Right renal cortex interstitium (tissue), 3 donors: ENCODE data around the gene UBE2Q1. TPM values are rescaled to one million over a fixed set of nuclear protein-coding genes. Genes with fewer than 3 reads are reported as not detected.
"Not testable (repeated sequence)": the region's sequence is repeated elsewhere in the genome, so short reads cannot be mapped to it uniquely, and the experiment has no call there.

Experiments
- DNase-seq, 3 donors: peaks; one replicate each; pipeline ENCODE4 v3.0.0-alpha.2; 2013; ENCODE audit warnings: low read depth in 3 of 3, low spot score in 2 of 3
- polyA plus RNA-seq, 3 donors: library from polyadenylated mRNA; unstranded; fragments of 120-200 nt; gene quantifications; one replicate each; pipeline ENCODE4 v1.2.1, GENCODE V29; 2013; ENCODE audit not compliant: insufficient read length in 3 of 3

Gene UBE2Q1
- polyA plus RNA-seq, 3 donors: 107 to 136 (median 124) TPM

DNA sequence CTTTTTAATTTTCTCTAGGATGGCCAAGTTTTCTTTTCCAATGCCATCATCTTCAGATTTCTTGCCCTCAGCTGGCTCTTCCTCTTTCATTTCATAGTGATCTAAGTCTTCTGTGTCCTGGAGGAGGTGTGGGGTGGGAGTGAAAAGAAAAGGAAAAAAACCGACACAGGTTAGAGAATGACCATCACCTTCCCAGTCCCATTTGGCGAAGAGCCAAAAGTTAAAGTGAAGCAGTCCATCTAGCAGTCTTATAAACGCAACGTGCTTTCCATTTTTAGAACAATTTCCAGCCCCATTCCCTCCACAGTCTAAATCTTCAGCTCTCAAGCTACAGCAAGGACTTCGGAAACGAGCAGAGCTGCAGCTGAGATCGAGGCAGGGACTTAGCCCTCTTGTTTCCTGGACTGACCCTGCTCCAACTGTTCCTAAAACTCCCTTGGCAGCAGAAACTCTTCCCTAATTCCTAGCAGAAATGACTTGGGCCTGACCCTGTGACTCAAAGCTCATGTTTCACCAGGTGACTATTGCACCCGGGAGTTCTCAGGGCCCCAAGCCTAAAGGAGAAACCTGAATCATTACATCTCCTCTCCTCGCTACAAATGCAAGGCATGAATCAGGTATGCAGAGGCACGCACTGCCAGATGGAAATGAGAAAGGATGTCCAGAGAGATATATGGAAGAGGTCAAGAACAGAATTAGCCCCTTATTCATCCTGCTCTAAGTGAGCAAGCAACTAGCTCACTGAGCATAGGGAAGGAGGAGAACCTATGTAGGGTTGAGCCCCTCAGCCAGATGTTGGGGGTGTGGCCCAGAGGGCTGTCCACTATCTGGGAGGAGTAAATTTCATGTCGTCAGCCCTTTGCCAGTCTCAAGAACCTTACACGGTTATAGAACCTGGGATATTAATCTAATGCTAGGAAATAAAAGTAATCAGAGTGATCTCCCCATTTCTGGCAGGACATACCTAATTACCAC lies 5.1 kb downstream of the UBE2Q1 start:
- DNase-seq: no peak

DNA sequence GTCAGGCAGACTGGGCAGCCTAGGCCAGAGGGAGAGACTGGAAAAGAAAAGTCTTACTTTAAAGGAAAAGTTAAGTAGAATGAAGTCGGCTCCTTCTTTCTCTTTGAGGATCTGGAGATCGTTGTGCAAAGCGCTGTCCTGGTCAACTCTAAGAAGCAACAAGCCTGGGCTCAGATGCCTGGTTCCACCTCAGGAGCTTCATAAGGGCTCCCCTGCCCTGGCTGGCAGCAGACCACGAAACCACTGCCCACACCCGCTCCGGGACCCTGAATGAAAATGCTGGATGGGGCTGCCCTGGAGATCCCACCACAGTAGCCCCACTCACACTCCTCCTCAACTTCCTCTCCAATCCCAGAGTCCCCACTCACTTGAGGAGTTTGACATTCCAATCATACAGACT lies 6.4 kb downstream of the UBE2Q1 start:
- DNase-seq: no peak

DNA sequence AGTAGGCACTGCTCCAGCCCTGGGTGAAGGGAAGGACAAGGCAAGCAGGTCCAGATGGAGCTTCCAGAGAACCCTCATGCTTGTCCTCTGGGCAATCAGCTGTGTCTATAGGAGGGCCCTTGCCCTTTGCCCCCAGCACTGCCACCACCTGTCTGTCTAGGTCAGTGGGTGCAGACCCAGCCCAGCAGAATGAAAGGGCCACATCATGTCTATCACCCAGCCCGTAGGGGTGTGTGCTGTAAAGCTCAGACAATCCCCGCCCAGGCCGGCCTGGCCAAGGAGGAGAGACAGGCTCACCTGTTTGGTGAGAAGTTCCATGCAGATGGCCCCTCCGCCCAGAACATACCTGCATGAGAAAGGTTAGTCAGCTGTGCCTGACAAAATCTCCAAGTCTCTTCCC lies 7.0 kb downstream of the UBE2Q1 start:
- DNase-seq: no peak

DNA sequence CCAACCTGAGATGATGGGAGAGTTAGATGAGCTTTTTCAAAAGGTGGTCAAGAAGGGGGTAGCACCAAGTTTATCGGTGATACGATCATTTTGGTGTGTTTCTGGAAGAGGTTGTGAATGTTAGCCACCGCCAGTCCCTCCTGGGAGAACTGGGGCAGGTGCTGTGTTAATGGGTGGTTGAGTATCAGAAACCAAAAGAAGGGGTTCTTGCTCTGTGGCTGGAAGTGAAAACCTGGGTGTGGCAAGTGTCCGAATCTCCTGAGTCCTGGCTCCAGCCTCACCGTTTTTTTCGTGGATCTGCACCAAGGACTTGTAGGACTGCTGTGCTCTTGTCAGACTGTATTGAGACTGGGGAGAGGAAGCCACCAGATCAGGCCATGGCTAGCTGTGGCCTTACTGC lies 7.8 kb downstream of the UBE2Q1 start:
- DNase-seq: no peak

DNA sequence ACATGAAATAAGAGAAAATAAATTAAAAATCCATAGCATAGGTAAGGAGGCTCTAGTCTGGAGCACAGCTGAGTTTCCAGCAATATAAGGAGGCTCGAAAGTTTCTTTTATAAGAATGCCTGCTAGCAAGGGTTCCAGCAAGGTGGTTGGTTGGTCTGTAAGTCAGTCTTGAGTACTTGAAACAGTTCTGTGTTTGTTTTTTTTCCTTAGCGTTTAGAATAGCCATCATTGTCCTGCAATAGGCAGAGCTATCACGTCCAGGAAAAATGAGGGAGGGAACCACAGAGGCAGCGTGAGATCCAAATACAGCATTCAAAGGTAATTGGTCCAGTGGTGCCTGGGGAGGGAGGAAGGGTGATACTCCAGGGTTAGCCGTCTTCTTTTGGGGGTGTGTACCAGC lies 8.4 kb downstream of the UBE2Q1 start:
- no peak for DNase-seq

DNA sequence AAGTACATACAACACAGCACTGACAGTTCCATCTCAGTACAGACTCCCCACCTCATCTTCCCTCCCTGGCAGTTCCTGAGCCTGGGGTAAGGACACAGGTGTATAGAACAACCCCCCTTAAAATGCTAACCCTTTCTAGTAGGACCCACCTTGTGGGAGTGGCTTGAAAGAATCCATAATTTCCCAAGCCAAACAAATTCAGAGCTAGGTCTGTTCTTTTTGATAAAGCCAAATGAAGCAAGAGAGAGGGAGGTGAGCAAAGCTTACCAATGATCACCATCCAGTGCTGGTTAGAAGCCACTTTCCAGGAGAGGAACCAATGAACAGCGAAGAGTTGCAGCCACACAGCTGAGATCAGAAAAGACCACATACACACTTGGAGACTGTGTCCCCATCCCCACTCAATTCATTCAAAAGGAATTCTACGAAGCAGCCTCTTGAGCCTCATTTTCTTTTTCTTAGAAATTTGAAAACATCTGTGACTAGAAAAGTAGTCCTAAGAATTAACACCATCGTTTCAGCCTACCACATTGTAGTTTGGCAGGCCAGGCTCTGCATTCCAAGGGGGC lies 9.2 kb downstream of the UBE2Q1 start:
- no peak for DNase-seq

DNA sequence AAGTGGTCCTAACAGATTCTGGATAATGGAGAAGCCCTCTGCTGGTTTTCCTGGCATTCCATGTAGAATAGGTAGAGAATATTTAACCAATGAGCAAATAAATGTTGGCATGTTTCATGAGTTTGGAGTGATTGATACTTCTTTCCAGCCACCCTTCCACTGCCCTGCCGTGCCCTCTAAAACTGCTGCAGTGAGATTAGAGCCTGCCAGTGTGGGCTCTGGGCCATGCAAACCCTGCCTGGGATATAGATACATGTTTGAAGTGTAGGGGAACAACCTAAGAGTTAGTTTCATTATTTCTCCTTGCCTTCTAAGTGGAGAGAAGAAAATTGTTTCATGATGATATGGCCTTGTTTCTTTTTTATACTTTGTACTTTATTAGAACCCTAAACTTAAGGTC lies 10.4 kb downstream of the UBE2Q1 start:
- no peak for DNase-seq

DNA sequence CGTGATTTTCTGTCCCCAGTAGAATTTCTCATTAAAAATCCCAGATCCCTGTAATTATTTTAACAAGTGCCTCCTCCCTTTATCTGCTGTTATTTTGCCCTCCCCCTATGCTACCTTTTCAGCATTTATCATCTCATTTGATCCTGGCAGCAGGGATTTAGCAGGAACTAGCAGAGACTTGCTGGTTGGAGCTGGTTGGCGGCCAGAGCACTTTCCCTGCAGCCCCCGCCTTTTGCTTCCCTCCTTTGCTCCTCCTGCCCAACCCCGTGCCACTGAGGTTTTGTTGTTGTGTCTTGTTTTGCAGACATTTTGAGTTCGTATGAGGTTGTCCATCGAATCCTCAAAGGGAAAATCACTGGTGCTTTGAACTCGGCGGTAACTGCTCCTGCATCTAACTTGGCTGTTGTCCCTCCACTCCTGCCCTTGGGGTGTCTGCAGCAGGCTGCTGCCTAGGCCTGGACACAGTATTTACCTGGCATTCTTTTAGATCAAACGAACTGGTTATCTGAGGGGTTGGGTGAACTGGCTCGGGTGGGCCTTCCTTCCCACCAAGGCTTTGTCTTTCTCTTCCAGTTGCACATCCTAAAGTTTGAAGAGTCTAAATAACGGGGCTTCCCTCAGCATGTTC lies 11.2 kb downstream of the UBE2Q1 start:
- no peak for DNase-seq

DNA sequence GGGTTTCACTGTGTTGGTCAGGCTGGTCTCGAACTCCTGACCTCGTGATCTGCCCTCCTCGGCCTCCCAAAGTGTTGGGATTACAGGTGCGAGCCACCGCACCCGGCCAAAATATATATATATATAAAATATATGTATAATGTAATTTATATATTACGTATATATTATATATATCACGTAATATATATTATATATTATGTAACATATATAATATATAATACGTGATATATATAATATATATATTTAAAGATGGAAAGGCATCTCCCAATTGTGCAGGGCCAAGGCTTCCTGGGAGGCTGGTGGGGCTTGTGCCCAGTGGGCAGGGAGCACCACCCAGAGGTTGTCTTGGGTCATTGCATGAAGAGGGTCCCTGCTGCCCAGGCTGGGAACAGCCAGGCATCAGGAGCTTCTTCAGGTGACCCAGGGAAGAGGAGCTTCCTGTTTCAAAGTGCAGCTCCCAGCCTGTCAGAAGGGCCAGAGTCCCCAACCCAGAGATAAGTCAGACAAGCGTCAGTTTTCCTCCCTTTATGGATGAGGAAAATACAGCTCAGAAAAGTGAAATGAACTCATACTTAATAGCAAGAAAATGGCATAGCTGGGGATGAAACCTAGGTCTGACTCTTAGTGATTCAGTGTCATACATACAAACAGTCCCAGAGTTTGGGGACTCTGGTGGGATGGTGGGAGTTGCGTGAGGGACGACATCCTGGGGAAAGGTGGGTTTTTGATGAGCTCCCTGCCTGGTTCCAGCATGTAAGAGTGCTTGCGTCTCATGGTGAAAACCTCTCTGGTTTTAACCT lies 12.0 kb downstream of the UBE2Q1 start:
- no peak for DNase-seq

DNA sequence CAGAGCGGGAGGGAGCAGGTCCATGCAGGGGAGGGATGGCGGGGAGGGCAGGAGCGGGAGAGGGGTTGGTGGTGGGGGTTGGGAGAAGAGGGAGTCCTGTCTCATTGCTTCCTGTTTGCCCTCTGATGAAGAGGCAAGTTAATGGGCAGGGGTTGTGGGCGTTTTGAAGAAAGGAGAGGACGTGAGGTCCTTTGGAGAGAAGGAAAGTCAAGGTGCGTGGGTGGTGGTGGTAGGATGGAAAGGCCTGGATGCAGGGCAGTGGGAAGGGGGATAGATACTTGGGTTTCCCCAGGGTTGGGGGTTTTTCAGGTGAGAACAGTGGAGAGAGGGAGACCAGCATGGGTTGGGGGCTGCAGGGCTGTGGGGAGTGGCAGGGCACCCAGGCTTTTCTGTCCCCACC lies 17.2 kb downstream of the UBE2Q1 start:
- DNase-seq: no peak

DNA sequence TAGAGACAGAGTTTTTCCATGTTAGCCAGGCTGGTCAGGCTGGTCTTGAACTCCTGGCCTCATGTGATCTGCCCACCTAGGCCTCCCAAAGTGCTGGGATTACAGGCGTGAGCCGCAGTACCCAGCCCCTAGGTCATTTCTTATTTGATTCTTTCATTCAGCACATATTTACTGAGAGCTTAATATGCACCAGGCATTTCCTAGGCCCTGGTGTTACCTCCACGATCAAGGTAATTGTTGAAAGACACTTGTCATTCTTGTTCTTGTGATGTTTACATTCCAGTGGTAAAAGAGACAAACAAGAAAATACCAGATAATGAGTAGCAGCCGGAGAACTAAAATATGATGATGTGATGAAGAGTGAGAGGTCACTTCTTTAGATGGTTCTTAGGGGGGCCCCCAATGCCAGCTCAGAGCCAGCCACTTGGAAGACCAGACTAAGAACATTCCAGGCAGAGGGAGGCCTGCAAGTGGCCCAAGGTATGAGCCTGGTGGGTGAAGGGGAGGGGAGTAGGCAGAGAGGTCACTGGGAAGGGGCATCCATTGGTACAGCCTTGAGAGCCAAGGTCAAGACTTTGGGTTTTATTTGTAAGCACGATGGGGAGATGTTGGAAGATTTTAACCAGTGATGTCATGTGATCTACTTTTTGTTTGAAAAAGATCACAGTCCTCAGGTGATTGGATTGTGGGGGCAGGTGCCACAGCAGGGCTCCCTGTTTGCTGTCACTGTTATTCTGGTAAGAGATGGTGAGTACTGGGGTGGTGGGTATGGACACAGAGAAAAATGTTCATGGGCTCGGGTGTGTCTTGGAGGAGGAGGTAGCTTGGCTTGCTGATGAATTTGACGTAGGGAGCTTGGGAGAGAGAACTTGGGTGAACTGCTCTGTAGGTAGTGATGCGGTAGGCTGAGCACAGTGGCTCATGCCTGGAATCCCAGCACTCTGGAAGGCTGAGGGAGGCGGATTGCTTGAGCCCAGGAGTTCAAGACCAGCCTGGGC lies 18.7 kb downstream of the UBE2Q1 start:
- no peak for DNase-seq

DNA sequence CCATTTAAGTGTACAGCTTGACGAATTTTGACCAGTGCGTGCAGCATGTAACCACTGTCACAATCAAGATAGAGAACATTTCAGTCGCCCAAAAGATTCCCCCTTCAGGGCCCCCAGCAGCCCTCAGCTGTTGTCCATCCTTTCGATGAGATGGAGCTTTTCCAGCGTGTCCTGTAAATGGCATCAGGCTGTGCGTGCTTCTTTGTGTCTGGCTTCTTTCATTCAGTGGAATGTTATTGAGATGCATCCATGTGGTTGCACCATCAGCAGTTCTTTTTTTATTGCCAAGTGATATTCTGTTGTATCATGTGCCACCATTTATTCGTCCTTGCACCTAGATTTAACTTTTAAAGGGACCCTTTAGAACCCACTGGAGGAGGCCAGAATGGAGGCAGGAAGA lies 21.9 kb downstream of the UBE2Q1 start:
- no peak for DNase-seq

DNA sequence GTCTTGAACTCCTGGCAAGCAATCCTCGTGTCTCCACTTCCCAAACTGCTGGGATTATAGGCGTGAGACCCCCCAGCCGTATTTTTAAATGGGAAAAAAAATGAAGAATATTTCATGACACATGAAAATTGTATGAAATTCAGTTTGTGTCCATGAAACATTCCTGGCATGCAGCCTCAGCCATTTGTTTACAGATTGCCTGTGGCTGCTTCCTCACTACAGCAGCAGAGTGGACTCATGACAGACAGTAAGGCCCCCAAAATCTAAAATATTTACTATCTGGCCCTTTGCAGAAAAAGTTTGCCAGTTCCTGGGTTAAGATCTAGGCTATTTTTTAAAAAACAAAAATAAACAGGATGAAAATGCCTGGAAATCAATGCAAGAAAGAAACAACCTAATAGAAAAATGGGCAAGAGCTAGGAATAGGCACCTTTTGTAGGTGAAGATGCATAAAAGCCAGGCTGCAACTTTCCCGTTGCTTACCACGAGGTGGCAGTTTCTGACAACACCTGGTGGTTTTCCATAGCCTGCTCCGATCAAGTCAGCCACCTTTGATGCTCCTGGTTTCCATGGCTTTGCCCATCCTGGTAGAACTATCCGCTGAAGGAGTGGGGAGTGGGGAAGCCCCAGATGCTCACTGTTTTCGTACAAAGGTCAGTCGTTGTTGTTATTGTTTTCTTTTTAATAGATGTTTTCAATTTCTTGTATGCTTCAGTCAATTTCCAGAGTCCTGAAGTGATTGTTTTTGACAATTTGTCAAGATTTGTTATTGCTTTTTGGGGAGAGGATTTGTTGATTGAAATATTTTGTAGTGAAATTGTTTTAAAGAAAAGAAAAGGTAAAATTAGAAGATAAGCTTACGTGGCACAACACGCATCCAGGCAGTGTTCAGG lies 24.3 kb downstream of the UBE2Q1 start:
- no peak for DNase-seq

DNA sequence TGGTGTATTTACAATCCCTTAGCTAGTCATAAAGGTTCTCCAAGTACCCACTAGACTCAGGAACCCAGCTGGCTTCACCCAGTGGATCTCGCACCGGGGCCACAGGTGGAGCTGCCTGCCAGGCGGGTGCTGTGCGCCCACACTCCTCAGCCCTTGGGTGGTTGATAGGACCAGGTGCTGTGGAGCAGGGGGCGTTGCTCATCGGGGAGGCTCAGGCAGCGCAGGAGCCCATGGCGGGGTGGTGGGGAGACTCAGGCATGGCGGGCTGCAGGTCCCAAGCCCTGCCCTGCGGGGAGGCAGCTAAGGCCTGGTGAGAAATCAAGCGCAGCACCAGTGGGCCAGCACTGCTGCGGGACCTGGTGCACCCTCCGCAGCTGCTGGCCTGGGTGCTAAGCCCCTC lies 26.5 kb downstream of the UBE2Q1 start:
- DNase-seq: not testable (repeated sequence)

DNA sequence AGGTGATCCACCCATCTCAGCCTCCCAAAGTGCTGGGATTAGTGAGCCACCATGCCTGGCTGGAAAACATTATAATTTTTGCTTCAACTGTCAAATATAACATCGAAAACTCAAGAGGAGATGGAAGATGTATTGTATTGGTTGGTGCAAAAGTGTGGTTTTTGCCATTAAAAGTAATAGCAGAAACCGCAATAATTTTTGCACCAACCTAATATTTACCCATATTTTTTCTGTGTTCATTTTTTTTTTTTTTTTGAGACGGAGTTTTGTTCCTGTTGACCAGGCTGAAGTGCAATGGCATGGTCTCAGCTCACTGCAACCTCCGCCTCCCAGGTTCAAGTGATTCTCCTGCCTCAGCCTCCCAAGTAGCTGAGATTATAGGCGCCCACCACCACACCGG lies 29.2 kb downstream of the UBE2Q1 start:
- DNase-seq: no peak

DNA sequence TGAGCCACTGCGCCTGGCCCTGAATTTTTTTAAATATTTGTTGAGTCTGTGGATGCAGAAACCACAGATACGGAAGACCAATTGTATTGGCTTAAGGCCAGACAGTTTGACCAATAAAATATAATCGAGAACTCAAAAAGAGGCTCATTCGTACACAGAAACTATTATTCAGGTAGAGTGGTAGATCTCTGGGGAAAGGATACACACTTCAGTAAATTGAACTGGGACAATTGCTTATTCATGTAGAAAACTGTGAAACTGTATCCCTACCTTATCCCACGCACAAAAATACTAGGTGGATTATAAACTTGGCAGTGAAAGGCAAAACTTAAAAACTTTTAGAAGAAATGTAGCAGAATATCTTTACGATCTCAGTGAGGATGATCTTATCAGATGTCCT lies 31.3 kb downstream of the UBE2Q1 start:
- DNase-seq: no peak

DNA sequence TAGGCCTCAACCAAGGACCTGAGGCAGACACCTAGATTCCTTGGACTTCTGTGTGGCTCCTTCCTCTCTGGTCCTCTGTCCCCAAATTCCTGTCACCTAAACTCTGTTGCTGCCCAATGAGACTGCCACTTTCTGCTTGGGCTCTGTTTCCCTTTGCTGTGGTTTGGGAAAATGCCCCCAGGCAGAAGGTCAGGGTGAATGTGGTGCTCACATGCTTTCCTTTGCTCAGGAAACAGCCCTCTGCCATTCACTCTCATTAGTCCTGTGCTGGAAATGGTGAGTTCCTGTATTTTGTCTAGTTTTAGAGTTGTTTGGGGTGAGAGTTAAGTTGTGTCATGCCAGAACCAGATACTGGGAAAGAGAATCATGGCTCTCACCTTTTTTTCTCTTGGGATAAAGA lies 33.6 kb downstream of the UBE2Q1 start:
- no peak for DNase-seq

DNA sequence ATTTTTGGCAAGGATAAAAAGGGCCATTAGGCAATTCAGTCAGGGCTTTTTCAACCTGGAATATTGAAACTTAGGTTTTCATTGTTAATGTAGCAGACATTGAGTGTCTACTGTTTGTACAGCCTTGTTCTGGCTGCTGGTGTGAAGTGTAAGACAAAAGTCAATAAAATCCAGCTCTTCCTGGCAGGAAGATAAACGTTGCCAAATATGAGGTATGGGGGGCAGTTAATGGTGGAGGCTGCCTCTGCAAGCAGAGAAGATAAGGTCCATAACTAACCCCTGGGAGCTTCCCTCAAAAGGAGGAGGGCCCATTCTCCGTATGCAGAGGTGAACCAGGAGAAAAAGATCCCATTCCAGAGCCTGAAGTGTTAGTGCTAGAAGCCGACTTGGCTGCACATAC lies 36.8 kb downstream of the UBE2Q1 start:
- no peak for DNase-seq

DNA sequence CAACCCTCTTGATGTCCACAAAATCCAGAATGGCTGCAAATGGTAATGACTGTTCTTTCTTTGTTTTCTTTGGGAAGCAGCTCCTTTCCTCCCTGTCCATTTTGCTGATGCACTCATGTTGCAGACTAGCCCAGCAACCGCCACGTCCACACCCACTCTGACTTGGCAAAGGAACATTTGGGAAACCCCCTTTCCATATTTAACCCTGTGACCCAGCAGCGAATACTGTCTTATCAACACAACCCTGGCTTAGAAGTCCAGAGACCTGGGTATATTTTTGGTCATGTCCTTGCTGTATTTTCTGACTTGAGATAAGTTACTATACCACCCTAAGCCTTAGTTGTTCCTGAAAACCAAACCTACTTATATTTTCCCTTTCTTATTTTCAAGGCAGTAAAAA lies 38.1 kb downstream of the UBE2Q1 start:
- no peak for DNase-seq
